ENCODE results near the gene PEX10. TPM values are rescaled to one million over a fixed set of nuclear protein-coding genes. Genes with fewer than 3 reads are reported as not detected.
A peak's percentile ranks its signal among the peaks of the same experiment; 100 is the strongest.

PEX10 gene
- total RNA-seq, 2 experiments from 2014 or later, result 9.2 to 10.3 TPM

DNA sequence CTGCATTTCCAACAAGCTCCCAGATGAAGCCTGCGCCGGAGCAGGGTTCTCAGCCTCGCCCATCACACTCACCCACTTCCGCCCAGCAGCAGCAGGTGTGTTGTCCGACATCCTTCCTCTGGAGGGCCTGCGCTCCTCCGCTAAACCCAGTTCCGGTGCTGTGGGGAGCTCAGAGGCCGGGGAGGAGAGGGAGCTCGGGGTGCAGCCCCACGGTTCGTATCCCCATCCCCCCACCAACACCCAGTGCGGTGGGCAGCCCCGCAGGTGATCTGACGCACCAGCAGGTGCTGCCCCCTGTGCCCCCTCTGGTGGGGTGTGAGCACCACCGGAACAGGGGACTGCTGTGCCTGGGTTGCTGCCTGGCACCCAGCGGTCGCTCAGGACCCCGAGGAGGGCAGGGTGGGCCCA is 3.4 kb upstream of the PEX10 start:
- CTCF ChIA-PET, result interaction anchor here (1.2 to 1.5 kb wide), 4 partner anchors 11 to 132 kb away, joined by 3 to 12 read pairs (median 3); no protein-coding TSS in a partner anchor
- POLR2A ChIA-PET, result interaction anchor here (0.7 kb wide), 1 partner anchor 170 kb away, joined by 4 read pairs; the partner anchor contains the start of gene PRXL2B
- H3K4me1 Mint-ChIP-seq, result peaks cover 43% of the 10 kb centered on the region
- H3K36me3 Mint-ChIP-seq (ENCODE audit: low read depth), result no peaks in the 10 kb centered on the region
- peak; percentile 63 for DNase-seq
- H3K9me3 Mint-ChIP-seq, result no peaks in the 10 kb centered on the region
- H3K27me3 Mint-ChIP-seq, result no peaks in the 10 kb centered on the region
- peak overlapping the region; percentile 77 for H3K4me3 Mint-ChIP-seq
- H3K27ac Mint-ChIP-seq, result peak overlapping the region; percentile 85

DNA sequence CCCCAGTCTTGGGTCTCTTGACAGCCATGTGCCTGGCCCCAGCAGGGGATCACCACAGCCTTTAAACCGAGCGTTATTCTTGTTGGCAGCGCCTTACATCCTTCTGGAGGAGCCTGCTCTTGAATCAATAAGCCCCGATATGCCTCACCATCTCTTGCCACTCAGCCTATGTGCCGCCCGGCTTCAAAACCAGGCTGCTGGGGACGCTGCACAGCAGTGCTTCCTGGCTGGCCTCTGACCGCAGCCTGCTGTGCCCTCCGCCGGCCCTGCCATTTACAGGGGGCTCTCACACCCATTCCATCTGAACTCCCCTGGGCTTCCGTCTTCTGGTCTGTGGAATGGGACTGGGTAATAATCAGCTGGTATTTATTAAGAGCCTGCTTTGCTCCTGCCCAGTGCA is 3.0 kb upstream of the PEX10 start:
- H3K27me3 Mint-ChIP-seq, result no peaks in the 10 kb centered on the region
- peak overlapping the region; percentile 77 for H3K4me3 Mint-ChIP-seq
- DNase-seq, result peak; percentile 17
- POLR2A ChIA-PET, result no interaction called here
- H3K9me3 Mint-ChIP-seq, result no peaks in the 10 kb centered on the region
- no peaks in the 10 kb centered on the region for H3K36me3 Mint-ChIP-seq (ENCODE audit: low read depth)
- CTCF ChIA-PET, result interaction anchor here (0.7 to 1.5 kb wide), 8 partner anchors 11 to 288 kb away, joined by 3 to 12 read pairs (median 3); no protein-coding TSS in a partner anchor
- peak overlapping the region; percentile 85 for H3K27ac Mint-ChIP-seq
- peaks cover 47% of the 10 kb centered on the region for H3K4me1 Mint-ChIP-seq

DNA sequence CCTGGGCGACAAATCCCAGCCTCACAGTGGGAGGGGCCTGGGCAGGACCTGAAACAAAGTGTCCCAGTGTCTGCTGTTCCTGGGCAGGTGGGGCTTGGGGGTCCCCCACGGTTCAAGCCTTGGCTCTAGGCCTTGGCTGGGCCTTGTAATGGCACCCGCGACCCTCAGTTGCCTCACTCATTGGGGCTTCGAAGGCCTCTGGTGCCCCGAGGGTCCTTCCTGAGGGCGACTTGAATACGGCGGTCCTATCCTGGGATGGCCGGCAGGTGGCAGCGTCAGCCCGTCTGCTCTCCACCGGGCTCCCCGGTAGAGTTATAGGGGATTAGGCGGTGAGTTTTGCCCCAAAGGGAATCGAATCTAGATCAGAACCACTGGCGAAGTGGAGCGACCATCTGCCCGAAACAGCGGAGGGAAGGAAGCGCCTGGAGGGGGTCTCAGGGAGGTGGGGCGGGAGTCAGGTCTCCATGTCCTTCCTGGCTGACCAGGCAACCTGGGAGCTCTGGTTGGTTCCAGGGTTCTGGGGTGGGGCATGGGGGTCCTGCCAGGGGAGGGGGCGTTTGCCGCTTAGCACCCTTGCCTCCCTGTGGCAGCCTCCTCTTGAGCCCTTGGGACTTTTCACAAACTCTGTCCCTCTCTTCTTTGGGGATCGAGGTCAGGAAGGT is 2.1 kb upstream of the PEX10 start:
- peaks cover 50% of the 10 kb centered on the region for H3K4me1 Mint-ChIP-seq
- POLR2A ChIA-PET, result interaction anchor here (0.7 kb wide), 1 partner anchor 133 kb away, joined by 3 read pairs; no protein-coding TSS in a partner anchor

DNA sequence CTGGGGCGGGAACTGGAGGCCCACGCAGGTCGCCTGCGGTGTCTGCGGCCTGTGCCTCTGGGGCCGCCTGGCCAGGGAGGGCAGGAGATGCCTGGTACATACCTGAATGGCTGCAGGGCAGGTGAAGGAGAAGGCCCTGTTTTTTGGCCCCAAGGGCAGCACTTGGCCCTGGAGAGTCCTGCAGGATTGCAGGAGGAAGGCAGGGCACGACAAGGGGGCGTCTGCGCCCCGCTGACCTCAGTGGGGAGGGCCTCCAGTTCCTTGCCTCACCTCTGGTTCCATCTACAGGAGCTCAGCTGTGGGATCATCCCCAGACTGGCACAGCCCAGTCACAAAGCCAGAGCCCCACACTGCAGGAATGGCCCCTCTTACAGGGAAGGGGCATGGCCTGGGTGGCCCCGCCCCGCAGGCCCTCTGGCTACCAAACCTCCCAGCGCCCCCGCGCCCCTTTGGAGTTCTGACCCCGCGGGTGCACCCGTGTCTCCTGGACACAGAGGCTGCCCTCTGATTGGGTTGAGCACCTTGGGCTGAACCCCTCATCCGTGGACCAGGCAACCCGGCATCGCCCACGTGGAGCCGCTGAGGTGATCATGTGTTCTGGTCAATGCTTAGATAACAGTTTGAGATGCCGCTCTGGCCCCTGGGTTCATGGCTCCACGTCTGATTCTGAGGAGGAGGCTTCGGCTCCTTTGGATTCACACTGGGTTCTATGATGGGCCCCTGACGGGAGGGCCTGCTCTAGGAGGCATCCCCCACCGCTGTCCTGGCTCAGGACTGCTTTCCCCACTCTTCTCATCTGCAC is 1.3 kb upstream of the PEX10 start:
- H3K4me1 Mint-ChIP-seq, result peaks cover 47% of the 10 kb centered on the region
- peak overlapping the region; percentile 77 for H3K4me3 Mint-ChIP-seq
- ChIA-PET CTCF (interaction anchor here (0.7 to 1.7 kb wide), 8 partner anchors 10 to 373 kb away, joined by 3 to 8 read pairs (median 3); no protein-coding TSS in a partner anchor), POLR2A (interaction anchor here (0.5 to 0.6 kb wide), 2 partner anchors 86 to 223 kb away, joined by 3 read pairs; no protein-coding TSS in a partner anchor)
- DNase-seq, result no peak
- no peaks in the 10 kb centered on the region for H3K36me3 Mint-ChIP-seq (ENCODE audit: low read depth)
- no peaks in the 10 kb centered on the region for H3K27me3 Mint-ChIP-seq
- H3K27ac Mint-ChIP-seq, result peak overlapping the region; percentile 85
- no peaks in the 10 kb centered on the region for H3K9me3 Mint-ChIP-seq

More for the DNA sequence above, 2.1 kb upstream of the PEX10 start:
- H3K36me3 Mint-ChIP-seq (ENCODE audit: low read depth), result no peaks in the 10 kb centered on the region
- H3K9me3 Mint-ChIP-seq, result no peaks in the 10 kb centered on the region
- peak; percentile 83 for DNase-seq
- peak overlapping the region; percentile 77 for H3K4me3 Mint-ChIP-seq
- H3K27ac Mint-ChIP-seq, result peak overlapping the region; percentile 85
- no peaks in the 10 kb centered on the region for H3K27me3 Mint-ChIP-seq
- CTCF ChIA-PET, result interaction anchor here (0.7 to 1.2 kb wide), 8 partner anchors 9 to 288 kb away, joined by 3 to 4 read pairs (median 3); no protein-coding TSS in a partner anchor

DNA sequence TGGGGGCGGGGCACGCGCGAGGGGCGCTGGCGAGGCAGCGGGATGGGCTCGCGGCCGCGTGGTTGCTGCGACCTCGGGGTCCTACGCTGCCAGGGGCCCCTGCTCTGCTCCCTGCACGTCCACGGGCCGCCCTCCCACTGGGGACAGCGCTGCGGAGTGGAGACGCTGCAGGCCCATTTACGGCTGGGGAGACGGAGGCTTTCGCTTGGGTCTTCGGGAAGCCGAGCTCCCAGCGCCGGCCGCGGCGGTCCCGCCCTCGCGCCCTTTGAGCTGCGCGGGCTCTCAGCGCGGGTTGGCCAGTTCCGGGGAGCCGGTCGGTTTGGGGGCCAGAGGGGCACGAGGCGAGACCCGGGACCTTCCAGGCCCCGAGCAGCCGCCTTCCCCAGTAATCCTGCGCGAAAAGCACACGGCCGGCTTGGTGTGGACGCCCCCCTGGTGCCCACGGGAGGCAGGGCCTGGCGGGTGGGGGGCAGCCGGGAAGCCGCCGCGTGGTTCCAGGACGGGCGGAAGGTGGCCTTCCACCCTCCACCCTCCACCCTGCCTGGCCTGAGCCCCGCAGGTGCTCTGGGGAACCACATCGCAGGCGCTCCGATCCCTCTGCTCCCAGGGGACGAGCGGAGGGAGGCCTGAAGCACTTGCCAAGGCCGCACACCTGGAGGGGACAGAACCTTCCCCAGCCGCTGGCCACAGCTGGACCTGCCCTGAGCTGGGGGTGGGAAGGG is 570 bp upstream of the PEX10 start:
- Mint-ChIP-seq H3K9me3 (no peaks in the 10 kb centered on the region), H3K27ac (peak overlapping the region; percentile 88), H3K27me3 (no peaks in the 10 kb centered on the region), H3K4me3 (peak overlapping the region; percentile 80), H3K36me3 (ENCODE audit: low read depth) (no peaks in the 10 kb centered on the region), H3K4me1 (peaks cover 46% of the 10 kb centered on the region)
- POLR2A ChIA-PET, result interaction anchor here (0.5 to 0.6 kb wide), 2 partner anchors 87 to 224 kb away, joined by 3 read pairs; no protein-coding TSS in a partner anchor
- CTCF ChIA-PET, result interaction anchor here (0.7 to 1.7 kb wide), 7 partner anchors 11 to 374 kb away, joined by 3 to 8 read pairs (median 3); no protein-coding TSS in a partner anchor
- peak; percentile 15 for DNase-seq

DNA sequence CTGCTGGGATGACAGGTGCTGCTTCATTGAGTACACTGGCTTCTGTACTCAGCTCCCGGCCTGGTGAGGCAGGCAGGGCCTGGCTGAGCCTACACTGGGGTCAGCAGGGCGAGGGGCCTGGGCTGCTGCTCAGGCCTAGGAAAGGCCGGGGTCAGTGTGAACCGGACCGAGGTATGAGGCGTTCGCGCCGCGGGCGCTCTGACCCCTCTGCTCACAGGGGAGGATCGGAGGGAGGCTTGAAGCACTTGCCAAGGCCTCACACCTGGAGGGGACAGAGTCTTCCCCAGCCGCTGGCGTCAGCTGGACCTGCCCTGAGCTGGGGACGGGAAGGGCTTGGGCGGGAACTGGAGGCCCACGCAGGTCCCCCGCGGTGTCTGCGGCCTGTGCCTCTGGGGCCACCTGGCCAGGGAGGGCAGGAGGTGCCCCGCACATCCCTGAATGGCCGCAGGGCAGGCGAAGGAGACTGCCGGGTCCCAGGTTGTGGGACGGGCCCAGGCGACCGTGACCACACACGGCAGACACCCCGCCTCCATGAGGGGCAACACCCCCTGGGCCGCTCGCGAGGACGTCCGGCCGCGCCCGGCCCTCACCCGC is 466 bp downstream of the PEX10 start:
- H3K4me3 Mint-ChIP-seq, result peak overlapping the region; percentile 84
- POLR2A ChIA-PET, result no interaction called here
- H3K4me1 Mint-ChIP-seq, result peaks cover 42% of the 10 kb centered on the region
- H3K27me3 Mint-ChIP-seq, result no peaks in the 10 kb centered on the region
- DNase-seq, result no peak
- H3K9me3 Mint-ChIP-seq, result no peaks in the 10 kb centered on the region
- CTCF ChIA-PET, result interaction anchor here (0.6 kb wide), 1 partner anchor 211 kb away, joined by 3 read pairs; no protein-coding TSS in a partner anchor
- H3K27ac Mint-ChIP-seq, result peak overlapping the region; percentile 92
- peaks cover 2% of the 10 kb centered on the region for H3K36me3 Mint-ChIP-seq (ENCODE audit: low read depth)

DNA sequence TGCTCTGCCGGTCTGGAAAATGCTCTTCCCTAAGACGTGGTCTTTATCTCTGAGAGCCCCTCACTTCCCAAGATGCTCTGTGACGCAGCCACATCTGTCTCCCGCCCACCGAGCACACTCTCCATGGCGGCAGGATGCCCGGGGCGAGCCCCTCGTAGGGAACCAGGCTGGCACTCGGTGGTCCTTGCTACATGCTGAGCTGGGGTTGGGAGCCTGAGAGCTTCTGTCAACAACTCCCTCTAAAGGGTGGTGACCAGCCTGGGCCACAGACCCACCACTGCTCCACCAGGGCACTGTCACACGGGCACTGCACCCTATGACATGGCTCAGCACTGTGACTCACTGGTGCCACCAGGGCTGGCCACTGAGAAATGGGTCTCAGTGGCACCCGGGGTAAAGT is 2.6 kb downstream of the PEX10 start:
- no peak overlapping the region for H3K27ac Mint-ChIP-seq
- peaks cover 2% of the 10 kb centered on the region for H3K36me3 Mint-ChIP-seq (ENCODE audit: low read depth)
- POLR2A ChIA-PET, result no interaction called here
- no peak overlapping the region for H3K4me3 Mint-ChIP-seq
- H3K4me1 Mint-ChIP-seq, result peaks cover 27% of the 10 kb centered on the region
- no peaks in the 10 kb centered on the region for H3K27me3 Mint-ChIP-seq
- DNase-seq, result no peak
- H3K9me3 Mint-ChIP-seq, result no peaks in the 10 kb centered on the region
- CTCF ChIA-PET, result interaction anchor here (1.2 kb wide), 1 partner anchor 206 kb away, joined by 3 read pairs; no protein-coding TSS in a partner anchor

DNA sequence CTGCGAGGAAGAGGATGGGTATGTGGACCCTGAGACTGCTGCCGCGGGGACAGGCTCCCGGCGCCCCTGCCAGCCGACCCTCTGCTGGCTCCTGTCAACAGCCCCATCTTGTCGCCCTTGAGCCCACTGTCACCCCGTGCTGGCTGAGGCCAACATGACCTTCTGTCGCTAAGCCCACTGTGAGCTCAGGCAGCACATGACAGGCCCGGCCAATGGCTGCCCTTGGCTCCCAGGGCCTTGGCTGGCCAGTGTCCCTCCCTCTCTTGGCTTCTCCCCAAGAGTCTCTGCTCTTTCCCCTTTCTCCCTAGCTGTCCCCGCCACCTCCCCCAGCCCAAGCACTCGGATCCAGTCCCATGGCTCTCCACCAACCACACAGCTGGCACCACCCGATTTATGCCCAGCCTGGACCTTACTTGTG is 3.5 kb downstream of the PEX10 start:
- peaks cover 5% of the 10 kb centered on the region for H3K36me3 Mint-ChIP-seq (ENCODE audit: low read depth)
- no peaks in the 10 kb centered on the region for H3K27me3 Mint-ChIP-seq
- no peak overlapping the region for H3K27ac Mint-ChIP-seq
- ChIA-PET CTCF (interaction anchor here (1.3 to 1.5 kb wide), 2 partner anchors 13 to 27 kb away, joined by 3 to 5 read pairs; no protein-coding TSS in a partner anchor), POLR2A (no interaction called here)
- H3K4me3 Mint-ChIP-seq, result no peak overlapping the region
- DNase-seq, result no peak
- no peaks in the 10 kb centered on the region for H3K9me3 Mint-ChIP-seq
- peaks cover 18% of the 10 kb centered on the region for H3K4me1 Mint-ChIP-seq

DNA sequence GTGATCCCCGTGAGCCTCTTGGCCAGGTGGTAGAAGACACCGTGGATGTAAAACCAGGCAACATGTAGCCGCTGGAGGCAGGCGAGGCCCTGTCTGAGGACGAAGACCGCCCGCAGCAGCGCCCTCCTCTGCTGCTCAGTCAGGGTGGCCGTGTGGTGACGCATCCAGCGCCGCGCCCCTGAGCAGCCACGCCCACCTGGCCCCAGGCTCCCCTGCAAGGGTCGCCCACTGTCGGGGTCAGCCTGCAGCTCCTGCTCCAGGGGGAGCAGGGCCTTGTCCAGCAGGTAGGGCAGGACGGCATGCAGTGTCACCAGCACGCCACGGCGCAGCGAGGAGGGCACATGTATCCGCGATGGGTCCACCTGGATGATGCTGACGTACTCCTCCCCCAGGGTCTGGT is 3.9 kb downstream of the PEX10 start:
- Mint-ChIP-seq H3K9me3 (no peaks in the 10 kb centered on the region), H3K27me3 (no peaks in the 10 kb centered on the region), H3K4me1 (peaks cover 15% of the 10 kb centered on the region), H3K4me3 (no peak overlapping the region), H3K27ac (no peak overlapping the region), H3K36me3 (ENCODE audit: low read depth) (peaks cover 8% of the 10 kb centered on the region)
- ChIA-PET CTCF (interaction anchor here (1.3 to 1.5 kb wide), 2 partner anchors 12 to 27 kb away, joined by 3 to 5 read pairs; no protein-coding TSS in a partner anchor), POLR2A (no interaction called here)
- no peak for DNase-seq

DNA sequence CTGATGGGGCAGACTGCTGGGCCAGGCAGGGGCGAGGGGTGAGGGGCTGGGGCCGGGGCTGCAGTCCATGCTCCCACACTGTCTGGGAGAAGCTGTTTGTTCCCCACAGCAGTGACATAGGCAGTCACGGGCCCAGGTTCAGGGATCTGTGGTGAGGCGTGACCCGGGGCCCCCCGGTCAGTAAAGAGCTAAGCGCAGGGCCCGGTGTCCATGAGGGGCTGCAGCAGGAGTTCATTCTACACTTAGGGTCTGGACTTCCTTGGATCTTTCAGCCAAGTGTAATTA is 4.4 kb downstream of the PEX10 start:
- Mint-ChIP-seq H3K9me3 (no peaks in the 10 kb centered on the region), H3K4me1 (peaks cover 15% of the 10 kb centered on the region), H3K4me3 (no peak overlapping the region), H3K27me3 (no peaks in the 10 kb centered on the region), H3K27ac (no peak overlapping the region), H3K36me3 (ENCODE audit: low read depth) (peaks cover 9% of the 10 kb centered on the region)
- no peak for DNase-seq
- POLR2A ChIA-PET, result no interaction called here
- CTCF ChIA-PET, result interaction anchor here (1.3 to 1.5 kb wide), 2 partner anchors 12 to 26 kb away, joined by 3 to 5 read pairs; no protein-coding TSS in a partner anchor

DNA sequence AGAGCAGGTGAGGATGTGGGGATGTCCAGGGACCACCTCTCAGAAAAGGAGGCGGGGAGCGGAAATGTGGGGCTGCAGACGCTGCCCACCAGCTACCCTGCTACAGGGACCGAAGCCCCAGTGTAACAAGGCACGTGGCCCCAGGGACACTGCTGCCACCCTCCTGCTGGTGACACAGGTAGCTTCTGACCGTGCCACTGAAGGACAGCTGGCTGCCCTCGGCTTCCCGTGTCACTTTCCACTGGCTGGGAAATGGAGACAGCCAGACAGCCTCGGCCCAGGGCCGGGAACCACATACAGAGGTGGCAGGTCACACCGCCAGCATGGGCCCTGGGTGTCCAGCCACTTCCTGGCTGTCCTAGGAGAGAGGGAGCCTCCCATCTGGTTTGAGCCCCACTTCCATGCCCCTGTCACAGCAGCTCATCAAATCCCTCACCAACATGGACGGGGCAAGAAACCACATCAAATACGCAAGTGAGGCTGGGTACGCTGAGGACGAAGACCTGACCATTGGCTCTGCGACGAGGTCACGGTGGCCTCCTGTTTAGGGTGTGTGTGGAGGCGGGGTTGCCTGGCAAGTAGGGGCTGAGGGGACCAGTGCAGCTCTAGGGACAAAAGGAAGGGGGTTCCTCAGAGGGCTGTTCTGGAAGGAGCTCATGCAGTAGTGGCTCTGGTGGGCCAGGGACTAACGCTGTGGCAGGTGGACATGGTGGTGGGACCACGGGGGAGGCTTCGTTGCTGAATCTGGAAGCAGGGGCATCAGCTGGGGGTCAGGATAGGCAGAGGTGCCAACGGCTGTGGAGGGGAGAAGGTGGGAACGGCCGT is 5.0 kb downstream of the PEX10 start:
- Mint-ChIP-seq H3K27me3 (no peaks in the 10 kb centered on the region), H3K9me3 (no peaks in the 10 kb centered on the region), H3K4me1 (peaks cover 15% of the 10 kb centered on the region), H3K36me3 (ENCODE audit: low read depth) (peaks cover 12% of the 10 kb centered on the region), H3K4me3 (no peak overlapping the region), H3K27ac (no peak overlapping the region)
- CTCF ChIA-PET, result interaction anchor here (1.0 to 1.5 kb wide), 3 partner anchors 11 to 212 kb away, joined by 3 to 5 read pairs (median 5); partner anchors contain the start of gene FAAP20
- POLR2A ChIA-PET, result no interaction called here
- no peak for DNase-seq
